B cell (primary cell): ENCODE data around the gene THSD7A.

Experiments used
- EZH2 ChIP-seq: IDR thresholded peaks from 2 replicates; pipeline ENCODE4 v1.6.1; 2012; ENCODE audit warnings: borderline replicate concordance, low read depth, mild to moderate bottlenecking, moderate library complexity, low read length; ENCODE audit not compliant: insufficient read depth, poor library complexity, severe bottlenecking
- TF ChIP-seq, protein P1 (sequence below): fragments of 200-600 bp; IDR thresholded peaks from one replicate; pipeline ENCODE4 v1.8.0; 2022; ENCODE audit warnings: antibody characterized with exemption, mild to moderate bottlenecking

DNA sequence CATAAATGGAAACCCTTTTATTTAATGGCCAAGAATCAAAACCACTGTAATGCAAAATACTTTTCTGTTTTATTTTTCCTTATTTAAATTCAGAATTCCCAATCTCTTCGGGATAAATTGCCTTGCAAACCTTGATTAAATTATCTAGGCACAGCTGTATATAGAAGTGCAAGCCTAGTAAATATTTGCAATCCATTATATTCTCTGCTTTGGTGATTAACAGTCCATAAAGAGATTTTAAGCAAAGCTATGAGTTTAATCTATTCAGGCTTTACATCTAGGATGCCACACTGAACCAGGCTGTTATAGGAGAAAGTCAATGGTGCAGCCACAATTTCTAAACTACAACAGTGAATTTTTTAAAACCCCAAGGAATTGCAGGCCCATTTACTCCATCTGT, 43.6 kb upstream of the THSD7A start:
- TF ChIP-seq, protein P1, sequence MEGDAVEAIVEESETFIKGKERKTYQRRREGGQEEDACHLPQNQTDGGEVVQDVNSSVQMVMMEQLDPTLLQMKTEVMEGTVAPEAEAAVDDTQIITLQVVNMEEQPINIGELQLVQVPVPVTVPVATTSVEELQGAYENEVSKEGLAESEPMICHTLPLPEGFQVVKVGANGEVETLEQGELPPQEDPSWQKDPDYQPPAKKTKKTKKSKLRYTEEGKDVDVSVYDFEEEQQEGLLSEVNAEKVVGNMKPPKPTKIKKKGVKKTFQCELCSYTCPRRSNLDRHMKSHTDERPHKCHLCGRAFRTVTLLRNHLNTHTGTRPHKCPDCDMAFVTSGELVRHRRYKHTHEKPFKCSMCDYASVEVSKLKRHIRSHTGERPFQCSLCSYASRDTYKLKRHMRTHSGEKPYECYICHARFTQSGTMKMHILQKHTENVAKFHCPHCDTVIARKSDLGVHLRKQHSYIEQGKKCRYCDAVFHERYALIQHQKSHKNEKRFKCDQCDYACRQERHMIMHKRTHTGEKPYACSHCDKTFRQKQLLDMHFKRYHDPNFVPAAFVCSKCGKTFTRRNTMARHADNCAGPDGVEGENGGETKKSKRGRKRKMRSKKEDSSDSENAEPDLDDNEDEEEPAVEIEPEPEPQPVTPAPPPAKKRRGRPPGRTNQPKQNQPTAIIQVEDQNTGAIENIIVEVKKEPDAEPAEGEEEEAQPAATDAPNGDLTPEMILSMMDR: no peak
- no peak for TF ChIP-seq EZH2
